ENCODE measurements around the gene TRIB2.

TRIB2 gene

GRCh38 chr2:12787891-12788801 is 71.4 kb downstream of the TRIB2 start:
- no peak for DNase-seq

- DNase-seq = no peak
Observed at GRCh38 chr2:12791906-12792305, 75.2 kb downstream of the TRIB2 start.

All from GDM1 (cell line).